Mesendoderm (in vitro differentiated cells): Measurements from ENCODE around the gene PELI2.

Source experiments
- DNase-seq: peaks from one replicate; pipeline ENCODE4 v3.0.0; 2013
- H2AK5ac ChIP-seq: 2 replicates; pipeline ENCODE4 v1.6.1; 2013; ENCODE audit warnings: low read length, inconsistent platforms
- H2BK120ac ChIP-seq: 2 replicates; pipeline ENCODE4 v1.6.1; 2013; ENCODE audit warnings: low read depth, mild to moderate bottlenecking, low read length, moderate library complexity, mixed read lengths
- H2BK15ac ChIP-seq: replicated peaks from 2 replicates; pipeline ENCODE4 v1.6.1; 2013; ENCODE audit warnings: low read depth, mild to moderate bottlenecking, moderate library complexity
- H2BK5ac ChIP-seq: 2 replicates; pipeline ENCODE4 v1.6.1; 2013; ENCODE audit warnings: low read length, inconsistent platforms
- H3K18ac ChIP-seq: 2 replicates; pipeline ENCODE4 v1.6.1; 2013; ENCODE audit warnings: mild to moderate bottlenecking, low read length, mixed read lengths
- H3K23ac ChIP-seq: one replicate; pipeline ENCODE4 v1.6.1; 2013; ENCODE audit warnings: low read length
- H3K27ac ChIP-seq: 2 replicates; pipeline ENCODE4 v1.5.1; 2013; ENCODE audit warnings: low read depth, mild to moderate bottlenecking, inconsistent platforms, low read length, moderate library complexity
- H3K27me3 ChIP-seq: 2 replicates; pipeline ENCODE4 v1.6.1; 2013; ENCODE audit warnings: low read length, control low read depth, mild to moderate bottlenecking, inconsistent platforms; ENCODE audit not compliant: insufficient read depth, poor library complexity
- H3K36me3 ChIP-seq: 2 replicates; pipeline ENCODE4 v1.6.1; 2013; ENCODE audit warnings: low read length, inconsistent platforms; ENCODE audit not compliant: control insufficient read depth, insufficient read depth
- H3K4ac ChIP-seq: one replicate; pipeline ENCODE4 v1.6.1; 2013; ENCODE audit warnings: low read depth, mild to moderate bottlenecking, low read length, moderate library complexity
- H3K4me1 ChIP-seq: 2 replicates; pipeline ENCODE4 v1.6.1; 2013; ENCODE audit warnings: low read depth, low read length, inconsistent platforms; ENCODE audit not compliant: control insufficient read depth
- H3K4me2 ChIP-seq: 2 replicates; pipeline ENCODE4 v1.6.1; 2013; ENCODE audit warnings: low read length
- H3K4me3 ChIP-seq: 2 replicates; pipeline ENCODE4 v1.5.1; 2013; ENCODE audit warnings: mild to moderate bottlenecking, low read length
- H3K56ac ChIP-seq: one replicate; pipeline ENCODE4 v1.6.1; 2013; ENCODE audit warnings: low read length
- H3K79me1 ChIP-seq: 2 replicates; pipeline ENCODE4 v1.6.1; 2013; ENCODE audit warnings: low read length, inconsistent platforms
- H3K79me2 ChIP-seq: 2 replicates; pipeline ENCODE4 v1.6.1; 2013; ENCODE audit warnings: mild to moderate bottlenecking, low read length; ENCODE audit not compliant: control insufficient read depth, insufficient read depth
- H3K9ac ChIP-seq: 2 replicates; pipeline ENCODE4 v1.6.1; 2013; ENCODE audit warnings: low read length, inconsistent platforms
- H4K5ac ChIP-seq: one replicate; pipeline ENCODE4 v1.6.1; 2013; ENCODE audit warnings: low read length
- H4K8ac ChIP-seq: one replicate; pipeline ENCODE4 v1.6.1; 2013; ENCODE audit warnings: low read depth, mild to moderate bottlenecking, control low read depth, low read length, moderate library complexity
- whole genome bisulfite sequencing: extraction: QIAGEN DNeasy Blood & Tissue Kit; methylation state at CpG from one replicate; pipeline ENCODE4 v1.1.7; 2013; ENCODE audit warnings: low lambda C conversion rate, missing lambda C conversion rate; ENCODE audit not compliant: insufficient coverage; ENCODE audit errors: extremely low coverage; 5-methylcytosine and 5-hydroxymethylcytosine counted together

The PELI2 gene

DNA sequence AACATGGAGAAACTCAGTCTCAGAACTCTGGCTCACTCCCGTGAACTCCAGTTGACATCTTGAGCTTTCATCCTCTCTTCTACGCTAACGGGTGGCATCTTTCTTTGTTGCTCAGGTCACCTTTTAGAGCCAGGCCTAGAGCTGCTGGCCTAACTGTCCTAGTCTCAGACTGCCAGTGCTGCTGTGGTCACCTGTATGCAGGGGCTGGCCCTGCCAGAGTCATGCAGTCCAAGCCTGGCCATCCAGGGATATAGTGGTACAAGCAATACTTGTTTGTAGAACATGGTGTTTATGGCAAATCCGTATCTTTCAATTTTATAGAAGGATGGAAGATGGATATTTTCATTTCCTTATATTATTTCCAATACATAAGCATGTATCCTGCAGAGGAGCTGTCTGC, 117.2 kb downstream of the PELI2 start:
- Histone ChIP-seq H3K9ac (no peak overlapping the region), H3K18ac (no peak overlapping the region), H3K79me1 (no peaks in the 10 kb centered on the region), H3K79me2 (no peaks in the 10 kb centered on the region), H3K36me3 (no peaks in the 10 kb centered on the region), H2BK120ac (no peak overlapping the region), H3K4ac (no peak overlapping the region), H2AK5ac (no peak overlapping the region), H4K8ac (no peak overlapping the region), H3K4me2 (no peak overlapping the region), H3K56ac (no peak overlapping the region), H3K27me3 (no peaks in the 10 kb centered on the region), H3K4me3 (no peak overlapping the region), H3K4me1 (no peaks in the 10 kb centered on the region), H3K27ac (no peak overlapping the region), H2BK15ac (no peak overlapping the region), H3K23ac (no peak overlapping the region), H4K5ac (no peak overlapping the region), H2BK5ac (no peak overlapping the region)
- DNase-seq = no peak
- no CpG with 5 or more reads among the region's 4 CpGs for WGBS

- Histone ChIP-seq H3K18ac (no peak overlapping the region), H3K4ac (no peak overlapping the region), H3K4me3 (no peak overlapping the region), H3K4me2 (no peak overlapping the region), H3K79me1 (no peaks in the 10 kb centered on the region), H2BK15ac (no peak overlapping the region), H4K5ac (no peak overlapping the region), H3K4me1 (no peaks in the 10 kb centered on the region), H2BK5ac (no peak overlapping the region), H3K27ac (no peak overlapping the region), H3K23ac (no peak overlapping the region), H3K27me3 (no peaks in the 10 kb centered on the region), H4K8ac (no peak overlapping the region), H2AK5ac (no peak overlapping the region), H3K79me2 (no peaks in the 10 kb centered on the region), H2BK120ac (no peak overlapping the region), H3K56ac (no peak overlapping the region), H3K9ac (no peak overlapping the region), H3K36me3 (no peaks in the 10 kb centered on the region)
- no CpG with 5 or more reads among the region's 2 CpGs for WGBS
- DNase-seq = no peak
These were observed 119.2 kb downstream of the PELI2 start for GRCh38 chr14:56237398-56237797.

DNA sequence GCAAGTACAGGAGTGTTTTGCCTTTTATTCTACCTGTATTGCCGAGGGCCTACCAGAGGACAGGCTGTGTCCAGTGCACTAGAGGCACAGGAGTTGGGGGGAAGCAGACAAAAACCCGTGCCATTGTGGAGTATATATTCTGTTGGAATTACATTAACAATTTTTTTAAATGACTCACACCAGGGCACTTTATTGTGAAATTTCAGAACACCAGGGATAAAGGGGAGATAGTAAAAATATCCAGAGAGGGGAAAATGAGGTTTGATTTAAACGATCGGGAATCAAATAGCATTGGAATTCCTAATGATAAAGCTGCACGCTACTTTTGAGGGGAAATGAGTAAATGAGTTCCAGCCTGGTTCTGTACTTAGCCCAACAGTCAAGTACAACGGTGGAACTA, 123.2 kb downstream of the PELI2 start:
- H2BK120ac ChIP-seq = no peak overlapping the region
- no peaks in the 10 kb centered on the region for H3K36me3 ChIP-seq
- H2BK5ac ChIP-seq = no peak overlapping the region
- no peaks in the 10 kb centered on the region for H3K79me2 ChIP-seq
- H3K9ac ChIP-seq = no peak overlapping the region
- H3K27ac ChIP-seq = no peak overlapping the region
- no peak overlapping the region for H3K18ac ChIP-seq
- H4K5ac ChIP-seq = no peak overlapping the region
- no peaks in the 10 kb centered on the region for H3K79me1 ChIP-seq
- H3K56ac ChIP-seq = no peak overlapping the region
- no peak for DNase-seq
- H2BK15ac ChIP-seq = no peak overlapping the region
- H3K27me3 ChIP-seq = no peaks in the 10 kb centered on the region
- H3K4ac ChIP-seq = no peak overlapping the region
- WGBS = no CpG with 5 or more reads among the region's 6 CpGs
- H3K23ac ChIP-seq = no peak overlapping the region
- no peak overlapping the region for H2AK5ac ChIP-seq
- H3K4me3 ChIP-seq = no peak overlapping the region
- H3K4me2 ChIP-seq = no peak overlapping the region
- no peak overlapping the region for H4K8ac ChIP-seq
- H3K4me1 ChIP-seq = no peaks in the 10 kb centered on the region

- H3K36me3 ChIP-seq = no peaks in the 10 kb centered on the region
- no peak overlapping the region for H3K4me3 ChIP-seq
- no peak overlapping the region for H3K9ac ChIP-seq
- H2BK120ac ChIP-seq = no peak overlapping the region
- no CpG with 5 or more reads among the region's 2 CpGs for WGBS
- H2BK5ac ChIP-seq = no peak overlapping the region
- H2BK15ac ChIP-seq = no peak overlapping the region
- no peak overlapping the region for H4K8ac ChIP-seq
- no peak overlapping the region for H3K27ac ChIP-seq
- H3K18ac ChIP-seq = no peak overlapping the region
- H2AK5ac ChIP-seq = no peak overlapping the region
- H3K4me2 ChIP-seq = no peak overlapping the region
- no peaks in the 10 kb centered on the region for H3K27me3 ChIP-seq
- H4K5ac ChIP-seq = no peak overlapping the region
- no peak overlapping the region for H3K23ac ChIP-seq
- H3K4ac ChIP-seq = no peak overlapping the region
- no peaks in the 10 kb centered on the region for H3K79me2 ChIP-seq
- no peaks in the 10 kb centered on the region for H3K4me1 ChIP-seq
- H3K56ac ChIP-seq = no peak overlapping the region
- H3K79me1 ChIP-seq = no peaks in the 10 kb centered on the region
- peak; percentile 27 for DNase-seq
These were observed 124.9 kb downstream of the PELI2 start for GRCh38 chr14:56243110-56243509.

GRCh38 chr14:56244138-56244789, 126.1 kb downstream of the PELI2 start:
- H3K18ac ChIP-seq = no peak overlapping the region
- no peak overlapping the region for H2BK5ac ChIP-seq
- no peak overlapping the region for H4K8ac ChIP-seq
- no peak overlapping the region for H3K4me2 ChIP-seq
- no peak overlapping the region for H2BK15ac ChIP-seq
- H4K5ac ChIP-seq = no peak overlapping the region
- H3K27me3 ChIP-seq = no peaks in the 10 kb centered on the region
- H3K23ac ChIP-seq = no peak overlapping the region
- WGBS = no CpG with 5 or more reads among the region's 5 CpGs
- no peak overlapping the region for H2BK120ac ChIP-seq
- H3K36me3 ChIP-seq = no peaks in the 10 kb centered on the region
- H3K9ac ChIP-seq = no peak overlapping the region
- no peaks in the 10 kb centered on the region for H3K79me1 ChIP-seq
- no peak overlapping the region for H3K56ac ChIP-seq
- no peak overlapping the region for H3K4me3 ChIP-seq
- no peak overlapping the region for H2AK5ac ChIP-seq
- H3K79me2 ChIP-seq = no peaks in the 10 kb centered on the region
- no peak for DNase-seq
- no peaks in the 10 kb centered on the region for H3K4me1 ChIP-seq
- no peak overlapping the region for H3K27ac ChIP-seq
- no peak overlapping the region for H3K4ac ChIP-seq
